Esophagus squamous epithelium (tissue), 5 donors: ENCODE measurements around the gene SLC16A11. TPM values are rescaled to one million over a fixed set of nuclear protein-coding genes. Genes with fewer than 3 reads are reported as not detected.

Experiments used
- DNase-seq: peaks from one replicate; lab custom pipeline; 2025; lab: John Stamatoyannopoulos, UW
- H3K27ac ChIP-seq, 4 donors: fragments of 200-600 bp; sonication (generic); one replicate each; pipeline ENCODE4 v1.5.1; 2016 to 2019; ENCODE audit warnings: mild to moderate bottlenecking in 1 of 4
- H3K27me3 ChIP-seq, 4 donors: fragments of 200-600 bp; sonication (generic); 1 replicate in 3 of 4; 2 replicates in 1 of 4; pipeline versions ENCODE4 v1.5.1 to v1.6.0; 2017 to 2021; ENCODE audit warnings: antibody characterized with exemption in 1 of 4
- H3K36me3 ChIP-seq, 3 donors: fragments of 200-600 bp; sonication (generic); one replicate each; pipeline ENCODE4 v1.5.1; 2016 to 2019
- H3K4me1 ChIP-seq, 3 donors: fragments of 200-600 bp; sonication (generic); one replicate each; pipeline ENCODE4 v1.5.1; 2017 to 2019
- H3K4me3 ChIP-seq, 4 donors: fragments of 200-600 bp; sonication (generic); 1 replicate in 3 of 4; 2 replicates in 1 of 4; pipeline ENCODE4 v1.5.1; 2016 to 2019; ENCODE audit warnings: mild to moderate bottlenecking in 2 of 4, moderate library complexity in 1 of 4
- H3K9me3 ChIP-seq, 3 donors: fragments of 200-600 bp; sonication (generic); one replicate each; pipeline ENCODE4 v1.5.1; 2016 to 2019
- CTCF ChIP-seq, 6 experiments: fragments of 450-650 bp in 4 of 6; fragments of 200-600 bp in 2 of 6; sonication (generic) in 2 of 6; IDR thresholded peaks; one replicate each; pipeline ENCODE4 v1.5.1; 2016 to 2019; ENCODE audit warnings: antibody characterized with exemption in 6 of 6, mild to moderate bottlenecking in 4 of 6, moderate library complexity in 4 of 6
- POLR2A ChIP-seq, 4 donors: fragments of 450-650 bp; IDR thresholded peaks; one replicate each; pipeline ENCODE4 v1.6.1; 2017; ENCODE audit warnings: antibody characterized with exemption in 4 of 4, mild to moderate bottlenecking in 4 of 4, moderate library complexity in 3 of 4
- WGBS, 2 donors: methylation state at CpG; one replicate each; pipeline ENCODE4 v1.1.5; 2018; 5-methylcytosine and 5-hydroxymethylcytosine counted together
- intact Hi-C: fragments of 100-400 bp; cut with DNase I; formaldehyde crosslinking; loops from one replicate; pipeline ENCODE4 v1.15.0; 2022
- total RNA-seq, 4 donors: library from RNA; depleted of rRNA; stranded (reverse); fragments of >200 nt; gene quantifications; one replicate each; pipeline ENCODE4 v1.1.0, GENCODE V29; 2016
- donor health status: DM: yes; HTN: yes; CAD: no.

Gene SLC16A11
- total RNA-seq, 4 donors from 2014 or later = 0.56 to 2.1 (median 0.72) TPM; not detected in 1

- 63 to 67% methylated on average over 8 of the region's 8 CpGs for WGBS, 2 donors
- H3K4me3 ChIP-seq = no peak overlapping the region
- peak overlapping the region in 3 of 4 donors; percentile 46 to 81 (median 54) for H3K27ac ChIP-seq
- intact Hi-C loops = no loop called here
- no peak for TF ChIP-seq CTCF (IDR thresholded peaks at IDR 0.05)
- peak in 1 of 4 donors; percentile 12 for TF ChIP-seq POLR2A (IDR thresholded peaks at IDR 0.05)
- peaks cover 0 to 25% (median 0%) of the 10 kb centered on the region in 3 donors for H3K4me1 ChIP-seq
- DNase-seq = no peak
- H3K36me3 ChIP-seq = no peaks in the 10 kb centered on the region
- no peaks in the 10 kb centered on the region for H3K9me3 ChIP-seq
- H3K27me3 ChIP-seq = no peaks in the 10 kb centered on the region
Observed at GRCh38 chr17:7029659-7030058, 14.2 kb downstream of the SLC16A11 start.

- WGBS, 2 donors = 75 to 77% methylated on average over 3 of the region's 3 CpGs
- peaks cover 0 to 23% (median 0%) of the 10 kb centered on the region in 3 donors for H3K4me1 ChIP-seq
- intact Hi-C loops = no loop called here
Observed at GRCh38 chr17:7029096-7029495, 14.8 kb downstream of the SLC16A11 start.

GRCh38 chr17:7027335-7027734 lies 16.6 kb downstream of the SLC16A11 start:
- 88% methylated on average over 9 of the region's 13 CpGs; no CpG with 5 or more reads in 1 of the 2 donors for WGBS, 2 donors
- no peak overlapping the region for H3K4me3 ChIP-seq
- peak overlapping the region in 3 of 4 donors; percentile 33 to 45 (median 43) for H3K27ac ChIP-seq
- TF ChIP-seq POLR2A (IDR thresholded peaks at IDR 0.05) (no peak), CTCF (IDR thresholded peaks at IDR 0.05) (no peak)
- peaks cover 10 to 33% (median 14%) of the 10 kb centered on the region in 3 donors for H3K4me1 ChIP-seq
- DNase-seq = no peak
- H3K36me3 ChIP-seq = no peaks in the 10 kb centered on the region
- peaks cover 0 to 11% (median 0%) of the 10 kb centered on the region in 4 donors for H3K27me3 ChIP-seq
- intact Hi-C loops = no loop called here
- H3K9me3 ChIP-seq = no peaks in the 10 kb centered on the region

More at GRCh38 chr17:7029096-7029495, 14.8 kb downstream of the SLC16A11 start:
- Histone ChIP-seq H3K36me3 (no peaks in the 10 kb centered on the region), H3K27ac (peak overlapping the region in 3 of 4 donors; percentile 46 to 69 (median 54)), H3K27me3 (no peaks in the 10 kb centered on the region), H3K4me3 (no peak overlapping the region), H3K9me3 (no peaks in the 10 kb centered on the region)
- no peak for DNase-seq
- no peak for TF ChIP-seq POLR2A (IDR thresholded peaks at IDR 0.05)
- no peak for TF ChIP-seq CTCF (IDR thresholded peaks at IDR 0.05)

DNA sequence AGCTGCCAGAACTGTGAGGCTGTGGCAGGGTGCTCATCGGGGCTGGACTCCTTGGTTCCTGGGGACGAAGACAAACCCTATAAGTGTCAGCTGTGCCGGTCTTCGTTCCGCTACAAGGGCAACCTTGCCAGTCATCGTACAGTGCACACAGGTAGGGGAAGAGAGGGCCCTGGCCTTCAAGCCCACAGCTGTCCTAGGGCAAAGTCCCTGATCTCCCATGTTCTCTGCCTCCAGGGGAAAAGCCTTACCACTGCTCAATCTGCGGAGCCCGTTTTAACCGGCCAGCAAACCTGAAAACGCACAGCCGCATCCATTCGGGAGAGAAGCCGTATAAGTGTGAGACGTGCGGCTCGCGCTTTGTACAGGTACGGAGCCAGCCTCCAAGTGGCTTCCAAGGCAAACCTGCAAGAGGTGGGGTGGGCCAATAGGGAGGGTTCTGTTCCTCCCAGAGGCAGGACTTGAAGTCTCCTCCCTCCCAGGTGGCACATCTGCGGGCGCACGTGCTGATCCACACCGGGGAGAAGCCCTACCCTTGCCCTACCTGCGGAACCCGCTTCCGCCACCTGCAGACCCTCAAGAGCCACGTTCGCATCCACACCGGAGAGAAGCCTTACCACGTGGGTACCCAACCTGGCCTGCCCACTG lies 17.3 kb downstream of the SLC16A11 start:
- TF ChIP-seq POLR2A (IDR thresholded peaks at IDR 0.05) (no peak), CTCF (IDR thresholded peaks at IDR 0.05) (no peak)
- no peaks in the 10 kb centered on the region for H3K36me3 ChIP-seq
- DNase-seq = no peak
- intact Hi-C loops = no loop called here
- 85 to 86% methylated on average over 11 to 24 of the region's 29 CpGs for WGBS, 2 donors
- peaks cover 17 to 37% (median 18%) of the 10 kb centered on the region in 3 donors for H3K4me1 ChIP-seq
- H3K27me3 ChIP-seq = peaks cover 0 to 14% (median 0%) of the 10 kb centered on the region in 4 donors
- no peak overlapping the region for H3K4me3 ChIP-seq
- H3K27ac ChIP-seq = peak overlapping the region in 2 of 4 donors; percentile 33 to 43
- H3K9me3 ChIP-seq = no peaks in the 10 kb centered on the region

DNA sequence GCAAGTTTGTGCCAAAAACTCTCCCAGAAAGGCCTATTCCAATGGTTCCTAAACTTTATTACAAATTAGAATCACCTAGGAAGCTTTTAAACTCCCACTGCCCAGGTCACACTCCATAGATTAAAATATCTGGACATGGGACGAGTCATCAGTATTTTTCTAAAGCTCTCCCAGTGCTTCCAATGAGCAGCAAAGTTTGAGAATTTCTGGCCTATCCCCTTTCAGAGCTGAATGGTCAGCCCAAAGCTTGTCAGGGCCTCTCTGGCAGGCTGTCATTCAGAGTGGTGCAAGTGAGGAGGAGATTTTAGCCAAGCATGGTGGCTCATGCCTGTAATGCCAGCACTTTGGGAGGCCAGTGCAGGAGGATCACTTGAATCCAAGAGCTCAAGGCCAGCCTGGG lies 18.6 kb downstream of the SLC16A11 start:
- intact Hi-C loops = no loop called here
- no peak overlapping the region for H3K27ac ChIP-seq
- 75 to 85% methylated on average over 1 of the region's 1 CpG for WGBS, 2 donors

More for the DNA sequence above, 18.6 kb downstream of the SLC16A11 start:
- H3K4me1 ChIP-seq = peaks cover 18 to 46% (median 22%) of the 10 kb centered on the region in 3 donors
- TF ChIP-seq CTCF (IDR thresholded peaks at IDR 0.05) (no peak), POLR2A (IDR thresholded peaks at IDR 0.05) (no peak)
- no peak for DNase-seq
- no peaks in the 10 kb centered on the region for H3K9me3 ChIP-seq
- peaks cover 0 to 14% (median 0%) of the 10 kb centered on the region in 4 donors for H3K27me3 ChIP-seq
- H3K36me3 ChIP-seq = no peaks in the 10 kb centered on the region
- H3K4me3 ChIP-seq = no peak overlapping the region
